ENCODE data around the gene CHD6. TPM values are rescaled to one million over a fixed set of nuclear protein-coding genes. Genes with fewer than 3 reads are reported as not detected.

The CHD6 gene
- polyA plus RNA-seq, 1 donor (not counting 4 experiments of a cell fraction or from before 2014, with no cell fraction given) = 6.8 TPM

DNA sequence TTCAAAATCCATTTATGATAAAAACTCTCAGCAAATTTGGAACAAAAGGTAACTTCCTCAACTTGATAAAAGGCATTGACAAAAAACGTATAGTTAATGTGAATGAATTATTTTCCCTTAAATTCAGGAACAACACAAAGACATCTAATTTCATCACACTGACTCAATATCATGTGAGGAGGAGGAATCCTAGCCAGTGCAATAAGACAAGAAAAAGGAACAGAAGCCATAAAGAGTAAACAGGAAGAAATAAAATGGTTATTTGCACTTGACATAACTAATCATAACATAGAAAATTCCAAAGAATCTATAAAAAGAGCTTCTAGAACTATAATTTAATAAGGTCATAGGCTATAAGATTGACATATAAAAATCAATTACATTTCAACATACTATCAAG, 31.4 kb downstream of the CHD6 start:
- Histone ChIP-seq H3K9me3 (ENCODE audit: control insufficient read depth, low read depth, low read length) (no peaks in the 10 kb centered on the region), H3K79me2 (ENCODE audit: control insufficient read depth, insufficient read depth, low read length) (peaks cover 35% of the 10 kb centered on the region), H3K4me2 (ENCODE audit: control insufficient read depth, extremely low read depth, insufficient read depth, low read depth, low read length) (no peak overlapping the region), H2AFZ (ENCODE audit: control insufficient read depth, low read length) (no peak overlapping the region), H3K27me3 (ENCODE audit: control insufficient read depth, extremely low read depth, insufficient read depth, low read length) (no peaks in the 10 kb centered on the region), H3K27ac (ENCODE audit: control insufficient read depth, insufficient read depth, low read length) (no peak overlapping the region), H3K4me1 (ENCODE audit: control insufficient read depth, extremely low read depth, insufficient read depth, low read length) (peaks cover 9% of the 10 kb centered on the region), H3K4me3 (ENCODE audit: control insufficient read depth in 2 of 3, extremely low read depth in 1 of 3, insufficient read depth in 2 of 3, low read depth in 1 of 3, low read length in 3 of 3) (no peak overlapping the region), H4K20me1 (ENCODE audit: control insufficient read depth, extremely low read depth, insufficient read depth, low read length) (no peaks in the 10 kb centered on the region), H3K9me1 (ENCODE audit: control insufficient read depth, extremely low read depth, insufficient read depth, low read length) (no peaks in the 10 kb centered on the region), H3K9ac (ENCODE audit: control insufficient read depth, extremely low read depth, insufficient read depth, low read length) (no peak overlapping the region), H3K36me3 (ENCODE audit: control insufficient read depth in 2 of 2, extremely low read depth in 1 of 2, insufficient read depth in 2 of 2, low read length in 2 of 2) (no peaks in the 10 kb centered on the region)
- no peak for FAIRE-seq
- TF ChIP-seq, protein P1, sequence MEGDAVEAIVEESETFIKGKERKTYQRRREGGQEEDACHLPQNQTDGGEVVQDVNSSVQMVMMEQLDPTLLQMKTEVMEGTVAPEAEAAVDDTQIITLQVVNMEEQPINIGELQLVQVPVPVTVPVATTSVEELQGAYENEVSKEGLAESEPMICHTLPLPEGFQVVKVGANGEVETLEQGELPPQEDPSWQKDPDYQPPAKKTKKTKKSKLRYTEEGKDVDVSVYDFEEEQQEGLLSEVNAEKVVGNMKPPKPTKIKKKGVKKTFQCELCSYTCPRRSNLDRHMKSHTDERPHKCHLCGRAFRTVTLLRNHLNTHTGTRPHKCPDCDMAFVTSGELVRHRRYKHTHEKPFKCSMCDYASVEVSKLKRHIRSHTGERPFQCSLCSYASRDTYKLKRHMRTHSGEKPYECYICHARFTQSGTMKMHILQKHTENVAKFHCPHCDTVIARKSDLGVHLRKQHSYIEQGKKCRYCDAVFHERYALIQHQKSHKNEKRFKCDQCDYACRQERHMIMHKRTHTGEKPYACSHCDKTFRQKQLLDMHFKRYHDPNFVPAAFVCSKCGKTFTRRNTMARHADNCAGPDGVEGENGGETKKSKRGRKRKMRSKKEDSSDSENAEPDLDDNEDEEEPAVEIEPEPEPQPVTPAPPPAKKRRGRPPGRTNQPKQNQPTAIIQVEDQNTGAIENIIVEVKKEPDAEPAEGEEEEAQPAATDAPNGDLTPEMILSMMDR (optimal IDR thresholded peaks at IDR 0.05 in 1 of 3, IDR thresholded peaks at IDR 0.05 in 1 of 3, conservative IDR thresholded peaks at IDR 0.05 in 1 of 3; ENCODE audit: extremely low read depth in 1 of 3, insufficient read depth in 2 of 3, low read length in 3 of 3) = no peak
- no peak for TF ChIP-seq EZH2 (IDR thresholded peaks at IDR 0.05; ENCODE audit: low read length)
- DNase-seq (ENCODE audit: low read depth, low spot score) = no peak
- dilution Hi-C loops (cut with MboI; ENCODE audit: extremely low pct_ligation_motif_present, low sequenced_read_pairs) = no loop called here

DNA sequence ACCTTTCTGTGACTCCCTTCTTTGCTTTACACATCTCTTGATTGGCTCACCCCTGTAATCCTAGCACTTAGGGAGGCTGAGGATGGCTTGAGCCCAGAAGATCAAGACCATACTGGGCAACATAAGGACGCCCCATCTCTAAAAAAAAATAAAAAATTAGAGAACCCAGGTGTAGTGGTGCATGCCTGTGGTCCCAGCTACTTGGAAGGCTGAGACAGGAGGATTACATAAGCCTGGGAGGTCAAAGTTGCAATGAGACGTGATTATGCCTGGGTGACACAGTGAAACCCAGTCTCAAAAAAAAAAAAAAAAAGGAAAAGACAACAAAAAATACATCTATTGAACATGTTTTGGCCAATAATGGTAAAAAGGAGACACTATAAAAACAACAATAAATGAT, 37.8 kb downstream of the CHD6 start:
- Histone ChIP-seq H4K20me1 (ENCODE audit: control insufficient read depth, extremely low read depth, insufficient read depth, low read length) (no peaks in the 10 kb centered on the region), H3K9me1 (ENCODE audit: control insufficient read depth, extremely low read depth, insufficient read depth, low read length) (no peaks in the 10 kb centered on the region), H3K4me1 (ENCODE audit: control insufficient read depth, extremely low read depth, insufficient read depth, low read length) (no peaks in the 10 kb centered on the region), H2AFZ (ENCODE audit: control insufficient read depth, low read length) (no peak overlapping the region), H3K27me3 (ENCODE audit: control insufficient read depth, extremely low read depth, insufficient read depth, low read length) (no peaks in the 10 kb centered on the region), H3K36me3 (ENCODE audit: control insufficient read depth in 2 of 2, extremely low read depth in 1 of 2, insufficient read depth in 2 of 2, low read length in 2 of 2) (no peaks in the 10 kb centered on the region), H3K9ac (ENCODE audit: control insufficient read depth, extremely low read depth, insufficient read depth, low read length) (no peak overlapping the region), H3K9me3 (ENCODE audit: control insufficient read depth, low read depth, low read length) (no peaks in the 10 kb centered on the region), H3K4me3 (ENCODE audit: control insufficient read depth in 2 of 3, extremely low read depth in 1 of 3, insufficient read depth in 2 of 3, low read depth in 1 of 3, low read length in 3 of 3) (no peak overlapping the region), H3K79me2 (ENCODE audit: control insufficient read depth, insufficient read depth, low read length) (peaks cover 43% of the 10 kb centered on the region), H3K27ac (ENCODE audit: control insufficient read depth, insufficient read depth, low read length) (no peak overlapping the region), H3K4me2 (ENCODE audit: control insufficient read depth, extremely low read depth, insufficient read depth, low read depth, low read length) (no peak overlapping the region)
- dilution Hi-C loops (cut with MboI; ENCODE audit: extremely low pct_ligation_motif_present, low sequenced_read_pairs) = no loop called here
- TF ChIP-seq EZH2 (IDR thresholded peaks at IDR 0.05; ENCODE audit: low read length) = no peak
- TF ChIP-seq, protein P1 (optimal IDR thresholded peaks at IDR 0.05 in 1 of 3, IDR thresholded peaks at IDR 0.05 in 1 of 3, conservative IDR thresholded peaks at IDR 0.05 in 1 of 3; ENCODE audit: extremely low read depth in 1 of 3, insufficient read depth in 2 of 3, low read length in 3 of 3) = no peak
- FAIRE-seq (no peak), DNase-seq (ENCODE audit: low read depth, low spot score) (no peak)

All from keratinocyte (primary cell).